Activated CD4-positive, alpha-beta memory T cell treated with anti-CD3 and anti-CD28 coated beads for 36 hours (primary cell): ENCODE measurements around the gene PPIL1. TPM values are rescaled to one million over a fixed set of nuclear protein-coding genes. Genes with fewer than 3 reads are reported as not detected.

Experiments
- CTCF ChIA-PET: fragments of 350-600 bp; sonication (Branson Sonifier 250); formaldehyde crosslinking; loops from one replicate; lab custom pipeline; 2021; ENCODE audit warnings: antibody characterized with exemption, inconsistent platforms; lab: Charles Lee
- POLR2A ChIA-PET: fragments of 350-600 bp; sonication (Branson Sonifier 250); formaldehyde crosslinking; loops from one replicate; lab custom pipeline; 2021; ENCODE audit warnings: antibody characterized with exemption; lab: Charles Lee
- DNase-seq: peaks from one replicate; pipeline ENCODE4 v3.0.0-alpha.2; 2020
- H3K27ac Mint-ChIP-seq: one replicate; pipeline ENCODE4 v1.8.0; 2021; ENCODE audit warnings: mixed read lengths
- H3K27me3 Mint-ChIP-seq: one replicate; pipeline ENCODE4 v1.8.0; 2021; ENCODE audit warnings: mixed read lengths
- H3K36me3 Mint-ChIP-seq: one replicate; pipeline ENCODE4 v1.8.0; 2021; ENCODE audit warnings: mixed read lengths
- H3K4me1 Mint-ChIP-seq: one replicate; pipeline ENCODE4 v1.8.0; 2021; ENCODE audit warnings: low read depth, mixed read lengths
- H3K4me3 Mint-ChIP-seq: one replicate; pipeline ENCODE4 v1.8.0; 2021; ENCODE audit warnings: mild to moderate bottlenecking, mixed read lengths
- H3K9me3 Mint-ChIP-seq: one replicate; pipeline ENCODE4 v1.8.0; 2021; ENCODE audit warnings: mixed read lengths
- intact Hi-C: fragments of 100-400 bp; cut with micrococcal nuclease; formaldehyde crosslinking; loops from one replicate; pipeline ENCODE4 v1.15.1; 2023
- total RNA-seq, 2 experiments: library from RNA; stranded (reverse); gene quantifications; one replicate each; pipeline ENCODE4 v1.2.3, GENCODE V29; 2021

Gene PPIL1
- total RNA-seq, 2 experiments from 2014 or later = 38.5 to 40.6 TPM

- DNase-seq = no peak
- Mint-ChIP-seq H3K27me3 (peaks cover 1% of the 10 kb centered on the region), H3K4me1 (no peaks in the 10 kb centered on the region), H3K27ac (no peak overlapping the region), H3K36me3 (no peaks in the 10 kb centered on the region), H3K9me3 (no peaks in the 10 kb centered on the region), H3K4me3 (no peak overlapping the region)
- intact Hi-C loops = no loop called here
- CTCF ChIA-PET = no interaction called here
- POLR2A ChIA-PET = no interaction called here
Observed at GRCh38 chr6:36807750-36808149, 66.9 kb downstream of the PPIL1 start.

DNA sequence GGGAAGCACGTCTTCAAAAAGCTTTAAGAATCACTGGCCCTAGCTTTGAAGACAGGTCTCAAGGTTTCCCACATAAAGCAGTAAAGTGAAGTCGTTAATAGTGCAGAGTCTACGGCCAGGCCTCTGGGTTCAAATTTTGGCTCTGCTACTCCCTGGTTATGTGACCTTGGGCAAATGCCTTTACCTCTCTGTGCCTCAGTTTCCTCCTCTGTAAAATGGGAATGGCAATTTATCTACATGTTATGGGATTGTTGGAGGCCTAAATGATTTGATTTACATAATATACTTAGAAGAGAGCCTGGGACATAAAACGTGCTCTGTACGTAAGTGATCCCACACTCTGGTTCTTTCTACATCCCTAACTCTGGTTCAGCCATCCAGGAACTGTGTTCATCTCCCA is 67.5 kb downstream of the PPIL1 start:
- peaks cover 1% of the 10 kb centered on the region for H3K27me3 Mint-ChIP-seq
- no peaks in the 10 kb centered on the region for H3K36me3 Mint-ChIP-seq
- DNase-seq = no peak
- intact Hi-C loops = no loop called here
- no peak overlapping the region for H3K27ac Mint-ChIP-seq
- CTCF ChIA-PET = interaction anchor here (1.4 to 1.5 kb wide), 2 partner anchors 24 to 121 kb away, joined by 3 to 6 read pairs; no protein-coding TSS in a partner anchor
- no peaks in the 10 kb centered on the region for H3K4me1 Mint-ChIP-seq
- H3K4me3 Mint-ChIP-seq = no peak overlapping the region
- no peaks in the 10 kb centered on the region for H3K9me3 Mint-ChIP-seq
- POLR2A ChIA-PET = no interaction called here

GRCh38 chr6:36805917-36806316 is 68.7 kb downstream of the PPIL1 start:
- peaks cover 1% of the 10 kb centered on the region for H3K27me3 Mint-ChIP-seq
- intact Hi-C loops = no loop called here
- no peak overlapping the region for H3K4me3 Mint-ChIP-seq
- DNase-seq = no peak
- H3K36me3 Mint-ChIP-seq = no peaks in the 10 kb centered on the region
- no peaks in the 10 kb centered on the region for H3K4me1 Mint-ChIP-seq
- ChIA-PET CTCF (interaction anchor here (1.4 to 1.5 kb wide), 2 partner anchors 23 to 120 kb away, joined by 3 to 6 read pairs; no protein-coding TSS in a partner anchor), POLR2A (no interaction called here)
- no peaks in the 10 kb centered on the region for H3K9me3 Mint-ChIP-seq
- no peak overlapping the region for H3K27ac Mint-ChIP-seq

DNA sequence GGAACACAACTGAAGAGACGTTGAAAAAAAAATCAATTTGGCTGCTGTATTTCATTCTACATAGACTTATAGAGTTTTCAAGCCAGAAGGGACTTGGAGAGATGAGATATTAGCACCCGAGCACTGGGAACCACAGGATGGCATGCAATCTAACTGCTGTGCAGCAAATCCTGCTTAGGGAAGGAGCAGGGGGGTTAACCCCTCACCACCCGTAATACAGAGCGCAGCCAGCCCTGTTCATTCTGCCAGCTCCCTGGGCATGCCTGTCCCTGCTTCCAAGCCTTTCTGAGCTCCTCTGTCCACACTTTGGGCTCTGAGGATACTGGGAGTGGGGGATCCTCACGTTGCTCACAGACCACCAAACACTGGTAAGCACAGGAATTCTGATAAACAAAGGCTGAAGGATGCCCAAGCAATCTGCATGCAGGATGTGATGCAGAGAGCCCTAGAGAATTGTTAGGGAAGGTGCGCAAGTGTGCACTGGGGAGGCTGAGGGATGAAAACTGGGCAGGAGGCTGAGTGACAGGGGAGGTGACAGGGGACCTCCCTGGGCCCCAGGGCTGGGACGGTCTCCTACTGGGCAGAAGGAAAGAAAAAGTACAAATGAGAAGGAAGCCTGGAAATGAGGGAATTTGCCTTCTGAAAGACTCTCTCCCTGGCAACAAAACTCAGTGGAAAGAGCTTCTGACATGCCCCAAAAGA is 69.4 kb downstream of the PPIL1 start:
- ChIA-PET POLR2A (no interaction called here), CTCF (interaction anchor here (0.7 to 1.5 kb wide), 2 partner anchors 22 to 173 kb away, joined by 3 to 6 read pairs; no protein-coding TSS in a partner anchor)
- H3K27ac Mint-ChIP-seq = no peak overlapping the region

More for the DNA sequence above, 69.4 kb downstream of the PPIL1 start:
- Mint-ChIP-seq H3K36me3 (no peaks in the 10 kb centered on the region), H3K4me1 (no peaks in the 10 kb centered on the region), H3K27me3 (peaks cover 1% of the 10 kb centered on the region), H3K4me3 (no peak overlapping the region), H3K9me3 (no peaks in the 10 kb centered on the region)
- intact Hi-C loops = no loop called here
- no peak for DNase-seq

Other genes with a start within 250 kb of the PPIL1 start
- gene CDKN1A, start 196.1 kb downstream of the PPIL1 start, total RNA-seq = 10 to 100 TPM; 64.2 to 66.7 TPM
- gene RAB44, start 177.0 kb downstream of the PPIL1 start, total RNA-seq = under 1 TPM; 0.05 TPM
- 1 to 10 TPM; 1.5 to 1.8 TPM for gene CPNE5, start 35.4 kb downstream of the PPIL1 start, total RNA-seq
- gene C6orf89, start 11.1 kb upstream of the PPIL1 start, total RNA-seq = 10 to 100 TPM; 29.2 to 29.8 TPM
- gene PI16, start 79.9 kb upstream of the PPIL1 start, total RNA-seq = 1 to 10 TPM; 1.0 to 1.1 TPM
- 100 to 1,000 TPM; 109 to 114 TPM for gene MTCH1, start 111.4 kb upstream of the PPIL1 start, total RNA-seq
- gene FGD2, start 130.9 kb upstream of the PPIL1 start, total RNA-seq = under 1 TPM; 0.48 to 0.52 TPM